Hypothalamus (tissue), 51 donors: ENCODE data around the gene BEAN1.
A peak's percentile ranks its signal among the peaks of the same experiment; 100 is the strongest.

Experiments used
- DNase-seq, 51 donors: peaks; one replicate each; lab custom pipeline; 2025; lab: John Stamatoyannopoulos, UW

The BEAN1 gene

GRCh38 chr16:66391726-66392670, 35.1 kb upstream of the BEAN1 start:
- no peak for DNase-seq

DNA sequence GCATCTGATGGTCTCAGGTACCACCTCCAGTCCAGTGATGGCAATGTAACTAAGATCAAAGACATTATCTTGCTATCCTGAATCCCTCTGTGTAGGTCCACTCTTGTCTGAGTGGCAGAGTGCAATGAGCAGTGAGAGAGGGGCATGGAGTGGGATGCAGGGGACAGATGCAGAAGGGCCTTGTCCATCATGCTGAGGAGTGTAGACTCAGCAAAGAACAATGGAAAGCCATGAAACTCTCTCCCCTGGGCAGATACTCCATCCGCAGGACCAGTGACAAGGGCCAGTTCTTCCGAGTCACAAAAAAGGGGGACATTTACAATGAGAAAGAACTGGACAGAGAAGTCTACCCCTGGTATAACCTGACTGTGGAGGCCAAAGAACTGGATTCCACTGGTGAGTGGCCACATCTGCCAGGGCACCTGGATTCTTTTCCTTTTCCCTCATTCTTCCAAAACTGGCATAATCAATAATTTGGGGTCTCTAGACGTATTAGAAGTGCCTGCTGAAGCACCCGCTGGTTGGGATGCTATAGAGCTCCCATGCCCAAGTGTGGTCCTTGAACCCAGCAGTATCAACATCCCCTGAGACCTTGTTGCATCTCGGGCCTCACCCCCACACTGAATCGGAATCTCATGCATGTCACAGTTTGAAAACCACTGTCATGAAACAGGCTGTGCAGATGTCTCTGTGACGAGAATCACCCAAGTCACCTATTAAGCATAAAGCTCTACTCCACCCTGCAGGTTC, 31.1 kb upstream of the BEAN1 start:
- no peak for DNase-seq

- no peak for DNase-seq
Measured at GRCh38 chr16:66397736-66398433, 29.2 kb upstream of the BEAN1 start.

GRCh38 chr16:66399031-66399430, 28.1 kb upstream of the BEAN1 start:
- DNase-seq, result no peak

- DNase-seq, result no peak
Measured at GRCh38 chr16:66399930-66400329, 27.2 kb upstream of the BEAN1 start.

GRCh38 chr16:66400503-66401380, 26.4 kb upstream of the BEAN1 start:
- no peak for DNase-seq

DNA sequence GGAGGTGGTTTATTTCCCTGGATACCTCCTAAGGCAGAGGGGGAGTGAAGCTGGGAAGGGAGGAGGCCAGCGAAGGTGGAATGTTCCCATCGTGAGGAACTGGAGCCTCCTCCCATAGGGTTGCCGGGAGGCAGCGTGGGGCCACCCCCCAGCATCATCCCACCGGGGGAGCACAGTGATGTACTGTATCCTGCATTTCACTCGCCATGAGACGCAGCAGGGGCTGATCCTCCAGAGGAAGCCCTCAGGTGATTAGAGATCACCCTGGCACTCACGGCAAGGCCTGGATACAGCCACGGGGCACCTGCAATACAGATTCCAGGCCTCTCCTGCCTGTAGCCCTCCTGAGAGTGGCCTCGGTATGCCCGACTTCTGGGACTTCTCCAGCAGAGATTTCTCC, 25.5 kb upstream of the BEAN1 start:
- DNase-seq, result no peak

- no peak for DNase-seq
Measured at GRCh38 chr16:66402166-66402565, 24.9 kb upstream of the BEAN1 start.

- no peak for DNase-seq
Measured at GRCh38 chr16:66402591-66403230, 24.4 kb upstream of the BEAN1 start.

- DNase-seq, result no peak
Measured at GRCh38 chr16:66403531-66404145, 23.5 kb upstream of the BEAN1 start.

- DNase-seq, result no peak
Measured at GRCh38 chr16:66405057-66405783, 21.9 kb upstream of the BEAN1 start.

GRCh38 chr16:66406534-66407221, 20.4 kb upstream of the BEAN1 start:
- DNase-seq, result peak; percentile 30 to 94 (median 73)

GRCh38 chr16:66408163-66409048, 18.7 kb upstream of the BEAN1 start:
- peak in 4 of 51 donors; percentile 8 to 37 (median 22) for DNase-seq

DNA sequence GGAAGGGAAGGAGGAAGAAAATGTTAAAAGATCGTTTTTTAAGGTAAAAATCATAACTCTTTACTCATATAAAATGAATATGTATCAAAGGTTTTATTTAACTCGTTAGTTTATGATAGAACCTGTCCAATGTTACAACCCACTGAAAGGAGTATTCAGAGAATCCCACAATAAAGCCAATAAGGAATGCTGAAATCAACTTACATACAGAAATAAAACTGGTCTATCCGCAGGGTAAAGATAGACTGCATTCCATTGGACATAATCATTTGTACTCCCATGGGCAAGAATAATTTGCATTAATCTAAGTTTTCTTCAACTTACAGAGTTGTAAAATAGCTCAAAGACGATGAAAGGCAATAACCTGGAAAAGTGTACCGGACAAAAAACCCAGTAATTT, 17.9 kb upstream of the BEAN1 start:
- DNase-seq, result no peak

DNA sequence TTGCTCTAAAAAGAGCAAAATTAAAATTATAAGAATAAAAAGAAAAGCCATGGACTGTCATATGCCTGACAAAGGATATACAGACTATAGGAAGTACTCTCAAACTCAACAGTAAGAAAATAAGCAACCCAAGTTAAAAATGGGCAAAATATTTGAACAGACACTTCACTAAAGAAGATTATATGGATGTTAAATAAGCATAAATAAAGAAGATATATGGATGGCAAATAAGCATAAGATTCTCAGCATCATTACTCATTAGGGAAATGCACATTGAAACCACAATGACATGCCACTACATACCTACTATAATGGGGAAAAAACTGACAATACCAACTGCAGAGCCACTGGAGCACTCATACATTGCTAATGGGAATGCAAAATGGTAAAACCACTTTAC, 14.9 kb upstream of the BEAN1 start:
- DNase-seq, result no peak

GRCh38 chr16:66414891-66415290, 12.2 kb upstream of the BEAN1 start:
- no peak for DNase-seq

- DNase-seq, result no peak
Measured at GRCh38 chr16:66416136-66416535, 11.0 kb upstream of the BEAN1 start.
